Kidney tubule cell (primary cell): ENCODE data around the gene MGLL.

ENCODE experiments used
- DNase-seq: peaks from one replicate; pipeline ENCODE4 v3.0.0-alpha.2; 2018; ENCODE audit warnings: low spot score

MGLL gene

DNA sequence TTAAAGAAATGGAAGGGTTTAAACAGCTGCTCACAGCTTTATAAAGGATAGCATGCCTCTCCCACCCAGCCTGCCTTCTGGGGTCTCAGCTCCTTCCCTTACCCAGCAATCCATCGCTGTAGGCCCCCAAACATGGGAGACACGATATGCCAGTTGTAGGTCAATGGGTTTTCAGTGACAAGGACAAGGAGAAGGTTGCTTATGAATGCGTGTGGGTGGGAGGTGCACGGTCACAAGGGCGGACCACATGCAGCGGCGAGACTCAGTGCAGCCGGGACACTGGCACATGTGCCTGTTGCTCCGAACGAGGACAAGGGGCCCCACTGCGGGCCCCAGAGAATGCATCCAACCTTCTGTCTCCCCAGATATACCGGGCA, 67.0 kb downstream of the MGLL start:
- DNase-seq = no peak

DNA sequence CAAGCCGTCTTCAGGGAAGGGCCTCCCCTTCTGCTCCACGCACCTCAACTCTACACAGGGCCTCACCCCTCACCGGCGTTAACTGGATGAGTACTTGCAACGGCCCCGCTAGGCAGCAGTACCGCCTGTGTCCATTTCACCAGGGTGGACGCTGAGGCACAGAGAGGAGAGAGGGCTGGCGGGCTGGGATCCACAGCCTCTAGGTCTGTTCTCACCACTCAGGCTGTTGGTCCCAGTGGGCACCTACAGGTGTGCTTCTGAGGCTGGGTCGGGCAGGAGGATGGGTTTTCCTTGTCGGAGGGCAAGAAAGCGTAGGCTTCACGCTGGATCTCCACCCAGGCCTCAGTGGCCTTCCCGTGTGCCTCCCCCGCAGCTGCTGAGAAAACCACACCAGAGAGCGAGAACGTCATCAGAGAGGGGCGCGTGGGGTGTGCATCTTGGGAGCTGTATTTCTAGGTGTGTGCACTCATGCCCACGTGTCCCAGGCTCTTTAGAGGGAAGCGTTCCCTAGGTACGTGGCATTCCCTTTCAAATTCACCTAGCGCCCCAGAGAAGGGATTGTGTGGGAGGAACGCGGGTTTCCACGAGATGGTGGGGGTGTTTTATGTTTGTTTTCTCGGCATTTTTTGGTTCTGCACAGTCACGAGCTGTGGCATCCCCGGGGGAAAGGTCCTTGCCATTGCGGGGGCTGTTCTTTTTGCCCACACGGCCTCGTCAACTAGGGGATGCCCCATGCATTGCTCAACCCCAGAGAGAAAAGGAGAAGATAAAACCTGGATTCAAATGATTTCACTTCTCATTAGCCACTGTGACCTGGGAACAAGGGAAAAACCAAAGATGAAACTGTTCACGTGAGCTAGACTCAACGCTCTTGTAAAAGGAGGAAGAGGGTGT, 67.7 kb downstream of the MGLL start:
- DNase-seq = no peak

DNA sequence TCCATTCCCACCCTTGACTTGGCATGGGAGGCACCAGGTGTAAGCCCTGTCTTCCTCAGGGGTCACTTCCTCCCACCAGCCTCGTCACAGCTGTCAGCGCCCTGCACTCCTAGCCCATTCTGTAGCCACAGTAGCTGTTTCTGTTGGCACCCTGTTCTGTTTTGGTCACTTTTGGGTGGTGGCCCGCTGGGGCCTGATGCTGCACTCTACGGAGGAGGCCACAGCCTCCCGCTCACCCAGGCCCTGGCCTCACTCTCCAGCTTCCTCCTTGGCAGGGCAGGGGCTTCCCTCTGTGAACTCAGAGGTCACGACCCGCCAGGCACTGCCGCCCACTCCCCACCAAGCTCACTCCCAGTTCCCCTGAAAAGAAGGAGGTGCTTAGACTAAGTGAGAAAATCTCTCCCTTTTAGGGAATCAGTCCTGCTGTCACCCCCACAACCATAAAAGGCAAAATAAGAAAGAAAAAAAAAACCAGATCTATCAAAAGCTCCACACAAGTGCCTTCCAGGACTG, 68.4 kb downstream of the MGLL start:
- no peak for DNase-seq

DNA sequence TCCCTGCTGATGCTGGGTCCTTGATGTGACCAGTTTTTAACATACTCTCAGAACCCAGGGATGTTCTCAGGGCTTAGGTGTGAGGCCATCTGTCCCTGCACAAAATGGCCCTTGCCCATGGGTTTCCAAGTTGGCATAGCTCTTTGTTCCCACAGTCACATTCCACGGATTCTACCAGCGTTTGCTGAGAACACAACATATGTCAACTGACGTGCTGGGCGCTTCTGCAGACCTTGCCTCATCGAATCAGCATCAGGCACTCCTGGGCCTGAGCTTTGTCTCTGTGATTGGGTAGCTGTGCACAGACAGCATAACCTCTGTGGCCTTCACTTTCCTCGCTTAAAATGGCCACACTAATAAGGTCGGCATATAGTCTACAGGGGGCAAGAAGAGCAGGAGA, 69.0 kb downstream of the MGLL start:
- DNase-seq = no peak

DNA sequence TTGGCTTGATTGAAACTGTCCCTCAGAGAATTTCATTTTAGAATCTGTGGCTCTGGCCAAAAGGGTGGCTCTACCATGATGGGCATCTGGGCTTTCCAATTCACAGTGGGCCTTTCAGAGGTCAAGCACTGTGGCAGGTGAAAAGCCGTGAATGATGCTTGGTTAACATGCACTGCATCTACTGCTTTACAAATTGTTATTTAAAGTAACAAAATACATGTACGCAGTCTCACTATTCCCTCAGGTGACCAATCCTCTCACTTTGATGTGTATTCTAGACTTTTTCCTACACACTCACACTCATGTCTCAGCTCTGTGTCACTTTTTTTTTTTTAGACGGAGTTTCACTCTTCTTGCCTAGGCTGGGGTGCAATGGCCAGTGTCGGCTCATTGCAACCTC, 70.5 kb downstream of the MGLL start:
- no peak for DNase-seq

DNA sequence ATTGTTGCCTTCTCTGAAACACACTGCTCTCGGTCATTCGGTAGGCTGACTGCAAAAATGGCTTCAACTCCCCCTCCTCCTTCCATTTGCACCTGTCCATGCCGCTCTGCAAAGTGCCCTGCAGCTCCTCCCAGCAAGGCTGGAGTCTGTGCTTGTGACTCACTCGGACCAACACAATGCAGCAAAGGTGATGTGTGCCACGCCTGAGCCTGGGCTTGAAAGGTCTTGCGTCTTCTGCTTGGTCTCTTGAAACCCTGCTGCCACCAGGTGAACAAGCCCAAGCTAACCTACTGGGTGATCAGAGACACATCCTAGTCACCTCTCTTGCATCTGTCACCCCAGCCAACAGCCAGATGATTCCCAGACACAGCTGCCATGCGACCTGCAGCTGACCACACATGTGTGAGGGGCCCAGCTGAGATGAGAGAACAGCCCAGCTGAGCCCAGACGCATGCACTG, 71.1 kb downstream of the MGLL start:
- peak; percentile 64 for DNase-seq

DNA sequence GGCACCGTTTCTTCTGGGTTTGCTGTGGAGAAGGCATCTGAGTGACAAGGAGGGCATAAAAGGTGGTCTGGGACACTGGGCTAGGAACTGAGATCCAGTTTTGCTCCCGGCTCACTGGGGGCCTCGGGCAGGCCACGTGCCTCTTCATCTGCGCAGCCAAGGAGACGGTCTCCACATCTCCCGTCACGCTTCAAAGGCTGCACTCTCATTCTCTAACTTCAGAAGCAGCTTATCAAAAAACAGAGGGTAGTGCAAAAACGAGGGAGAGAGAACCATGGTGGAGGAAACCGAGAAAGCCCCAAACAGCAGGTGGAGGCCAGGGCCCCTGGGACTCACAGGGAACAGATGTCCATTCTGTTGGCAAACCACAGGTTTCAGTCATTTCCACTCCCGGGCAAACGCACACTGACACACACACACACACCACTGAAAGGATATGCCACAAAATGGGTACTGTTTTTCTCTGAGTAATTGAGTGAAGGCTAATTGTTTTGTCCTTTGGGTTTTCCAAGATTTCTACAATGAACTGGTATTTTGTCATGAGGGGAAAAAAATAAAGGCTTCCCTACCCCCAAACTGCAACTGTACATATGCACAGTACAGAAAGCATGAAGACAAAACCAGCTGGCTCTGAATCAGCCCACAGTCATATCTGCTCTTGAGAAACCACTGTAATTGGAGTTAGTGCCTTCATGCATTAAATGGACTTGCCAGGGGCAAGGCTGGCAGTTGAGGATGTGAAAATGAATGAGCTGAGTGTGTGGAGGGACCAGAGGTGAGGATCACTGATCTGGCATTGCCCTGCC, 71.9 kb downstream of the MGLL start:
- peak; percentile 95 for DNase-seq

DNA sequence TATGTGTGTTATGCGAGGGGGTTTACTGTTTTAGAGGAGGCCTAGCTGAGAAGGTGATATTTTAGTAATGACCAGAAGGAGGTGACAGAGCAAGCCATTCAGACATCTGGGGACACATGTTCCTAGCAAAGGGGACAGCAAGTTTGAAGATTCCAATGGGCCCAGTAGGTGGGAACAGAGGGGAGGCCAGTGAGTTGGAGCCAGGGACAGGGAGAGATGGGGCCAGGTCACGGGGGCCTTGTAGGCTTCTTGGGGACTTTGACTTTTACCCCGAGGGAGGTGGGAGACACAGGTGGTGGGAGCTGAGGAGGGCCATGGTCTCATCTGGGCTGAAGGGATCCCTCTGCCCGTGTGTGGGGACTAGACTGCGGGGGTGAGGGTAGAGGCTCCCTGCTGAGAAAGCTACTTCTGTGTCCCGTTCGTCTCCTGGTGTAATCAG, 72.5 kb downstream of the MGLL start:
- DNase-seq = peak; percentile 23

DNA sequence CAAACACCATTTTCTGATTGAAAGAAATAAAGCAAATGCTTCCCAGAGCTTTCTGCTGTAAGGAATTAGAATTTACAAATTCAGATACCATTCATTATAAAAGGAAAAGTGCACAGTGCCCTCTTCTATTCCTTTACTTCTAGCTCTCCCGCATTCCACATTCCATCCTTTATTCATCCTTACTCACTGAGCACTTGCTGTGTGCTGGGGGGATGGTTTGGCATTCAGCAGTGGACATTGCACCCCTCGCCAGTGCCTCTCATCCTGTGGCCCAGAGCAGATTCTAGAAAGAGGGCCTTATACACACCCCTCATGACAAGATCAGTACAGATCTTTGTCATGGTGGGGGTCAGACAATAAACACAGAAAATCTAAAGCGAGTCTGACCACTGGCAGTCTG, 73.0 kb downstream of the MGLL start:
- DNase-seq = peak; percentile 55

DNA sequence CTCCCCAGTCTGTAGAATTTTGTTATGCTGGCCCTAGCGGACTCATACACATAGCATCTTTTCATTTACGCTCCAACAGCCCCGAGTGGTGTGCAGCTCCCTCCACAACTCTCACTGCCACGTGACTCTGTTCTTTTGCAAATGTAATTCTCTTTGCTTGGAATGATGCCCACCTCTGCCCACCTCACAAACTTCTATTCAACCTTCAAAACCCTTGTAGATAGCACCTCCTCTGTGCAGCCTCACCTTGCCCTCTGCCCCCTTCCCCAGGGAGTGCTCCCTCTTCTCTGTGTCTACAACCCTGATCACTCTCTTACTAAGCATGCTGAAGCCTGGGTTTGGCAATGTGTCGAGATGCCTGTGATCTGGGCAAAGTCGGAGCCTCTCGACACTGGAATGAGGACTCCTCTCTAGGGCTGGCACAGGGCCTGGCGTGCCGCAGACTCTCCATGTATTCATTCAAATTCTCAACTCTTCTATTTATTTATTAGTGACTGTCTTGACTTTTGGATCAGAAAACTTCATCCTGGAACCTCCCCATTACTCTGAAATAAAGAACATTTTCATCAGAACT, 73.5 kb downstream of the MGLL start:
- no peak for DNase-seq

DNA sequence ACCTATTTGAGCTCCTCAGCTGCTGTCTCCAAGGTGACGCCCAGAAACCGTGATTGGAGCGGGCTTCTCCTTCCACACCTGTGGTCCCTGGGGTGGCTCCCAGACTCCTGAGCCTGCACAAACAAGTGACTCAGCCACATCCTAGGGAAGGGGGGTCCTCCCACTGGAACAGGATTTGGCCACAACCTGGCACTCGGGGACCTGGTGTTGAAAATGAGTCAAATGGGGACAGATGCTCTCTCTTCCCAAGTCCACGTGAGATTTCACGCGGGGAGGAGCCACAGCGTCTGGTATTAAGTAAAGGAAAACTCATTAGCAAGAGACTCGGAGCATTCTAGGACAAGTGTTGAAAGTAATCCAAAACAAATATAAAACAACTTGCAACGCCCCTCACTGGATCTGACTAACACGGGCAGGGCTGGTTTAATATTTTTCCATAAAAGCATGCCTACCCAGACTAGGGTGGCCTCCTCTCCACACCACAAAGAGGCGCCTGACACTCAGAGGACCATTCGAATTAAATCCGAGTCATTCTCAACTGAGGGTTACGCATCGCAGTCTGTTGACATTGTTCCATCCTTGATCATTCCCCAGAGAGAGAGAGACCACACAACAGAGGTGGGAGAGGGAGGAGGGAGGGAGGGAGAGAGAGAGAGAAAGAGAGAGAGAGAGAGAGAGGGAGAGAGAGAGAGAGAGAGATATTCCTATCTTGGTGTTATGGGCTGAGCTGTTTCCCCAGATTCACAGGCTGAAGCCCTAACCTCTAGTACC, 74.4 kb downstream of the MGLL start:
- DNase-seq = peak; percentile 99

DNA sequence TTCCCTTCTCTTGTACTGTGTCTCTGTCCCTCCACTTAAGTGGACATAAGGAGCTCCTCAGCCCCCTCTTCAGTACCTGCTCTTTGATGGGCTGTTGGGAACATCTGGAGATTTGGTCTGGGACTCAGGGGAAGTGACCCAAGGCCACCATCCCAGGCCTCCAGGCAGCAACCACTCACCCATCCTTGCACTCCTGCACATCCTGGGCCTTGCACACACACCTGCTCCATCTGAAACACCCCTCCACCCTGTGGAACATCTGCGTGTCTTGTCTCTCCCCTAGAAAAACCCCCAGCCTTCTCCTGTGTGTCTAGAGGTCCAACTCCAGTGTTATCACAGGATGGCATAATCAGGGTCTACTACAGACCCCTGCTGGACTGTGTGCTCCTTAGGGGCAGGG, 75.2 kb downstream of the MGLL start:
- DNase-seq = no peak

DNA sequence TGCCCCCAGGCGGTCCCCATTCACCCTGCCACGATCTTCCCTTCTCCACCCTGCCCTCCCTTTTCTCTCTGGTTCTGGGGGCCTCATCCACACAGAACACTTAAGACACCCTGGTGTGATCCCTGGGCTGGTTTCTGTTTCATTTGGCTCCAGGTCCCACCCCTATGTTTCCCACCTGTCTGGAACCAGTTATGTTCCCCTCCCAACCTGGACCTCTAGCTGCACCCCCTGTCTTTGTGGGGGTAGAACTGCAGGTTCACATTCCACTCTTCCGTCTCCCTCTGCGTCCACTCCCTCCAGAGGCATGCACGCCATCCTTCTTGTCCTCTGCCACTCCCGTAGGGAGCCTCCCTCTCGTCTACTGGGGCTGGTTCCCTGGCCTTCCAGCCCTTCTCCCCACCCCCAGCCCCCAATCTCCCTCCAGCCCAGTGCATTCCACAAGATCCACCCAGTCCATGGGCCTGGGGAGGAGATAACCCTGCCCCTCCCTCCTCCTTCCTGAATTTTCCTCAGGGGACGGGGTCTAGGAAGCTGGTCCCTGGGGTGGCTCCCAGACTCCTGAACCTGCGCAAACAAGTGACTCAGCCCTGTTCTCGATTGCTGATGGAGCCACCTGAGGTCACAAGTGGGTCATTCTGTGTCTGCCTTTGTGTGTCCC, 75.8 kb downstream of the MGLL start:
- DNase-seq = peak; percentile 76

DNA sequence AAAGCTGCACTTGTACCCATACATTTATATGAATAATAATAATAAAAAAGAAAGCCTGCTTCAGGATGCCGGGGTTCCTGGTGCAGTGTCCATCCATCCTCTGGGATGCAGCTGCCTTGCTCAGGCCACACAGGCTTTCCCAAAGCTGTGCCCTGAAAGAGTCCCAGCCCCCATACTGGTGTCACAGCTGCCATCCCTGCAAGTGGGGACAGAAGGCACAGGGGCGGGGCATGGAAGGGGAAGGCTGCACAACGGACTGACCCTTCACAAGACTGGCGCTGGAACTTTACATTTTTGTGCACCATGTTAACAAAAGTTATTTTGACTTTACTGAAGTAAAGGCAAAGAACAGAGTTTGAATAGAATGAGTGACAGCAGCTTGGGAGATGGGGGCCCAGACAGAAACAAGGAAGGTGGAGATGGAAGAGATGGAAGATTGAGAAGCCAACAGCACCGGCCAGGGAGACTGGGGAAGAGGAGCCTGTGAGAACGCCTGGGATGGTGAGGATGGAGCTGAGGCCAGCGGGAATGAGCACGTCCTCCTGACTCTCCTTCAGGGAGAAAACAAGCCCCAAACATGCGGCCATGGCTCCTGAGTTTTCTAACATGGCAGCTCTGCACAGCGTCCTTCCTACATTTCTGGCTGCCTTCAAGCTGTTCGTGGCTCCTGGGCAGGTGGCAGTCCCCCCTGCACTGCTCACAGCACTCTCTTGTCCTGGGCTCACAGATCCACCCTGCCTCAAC, 76.5 kb downstream of the MGLL start:
- no peak for DNase-seq

DNA sequence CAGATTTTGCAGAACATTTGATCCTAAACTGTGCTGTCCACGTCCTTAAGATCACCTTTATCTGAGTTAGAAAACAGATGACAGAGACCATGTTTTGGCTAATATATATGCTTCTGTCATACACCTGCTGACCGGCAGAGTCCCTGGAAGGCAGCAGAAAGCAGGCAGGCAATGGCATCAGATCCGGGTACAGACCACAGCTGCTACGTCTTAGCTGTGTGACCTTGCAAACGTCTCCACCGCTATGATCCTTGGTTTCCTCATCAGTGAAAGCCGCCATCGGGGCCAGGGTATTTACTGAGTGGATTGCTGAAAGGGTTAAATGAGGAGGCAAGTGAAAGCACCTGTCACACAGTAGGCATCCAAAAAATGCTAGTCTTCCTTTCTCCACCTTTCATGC, 77.4 kb downstream of the MGLL start:
- no peak for DNase-seq

DNA sequence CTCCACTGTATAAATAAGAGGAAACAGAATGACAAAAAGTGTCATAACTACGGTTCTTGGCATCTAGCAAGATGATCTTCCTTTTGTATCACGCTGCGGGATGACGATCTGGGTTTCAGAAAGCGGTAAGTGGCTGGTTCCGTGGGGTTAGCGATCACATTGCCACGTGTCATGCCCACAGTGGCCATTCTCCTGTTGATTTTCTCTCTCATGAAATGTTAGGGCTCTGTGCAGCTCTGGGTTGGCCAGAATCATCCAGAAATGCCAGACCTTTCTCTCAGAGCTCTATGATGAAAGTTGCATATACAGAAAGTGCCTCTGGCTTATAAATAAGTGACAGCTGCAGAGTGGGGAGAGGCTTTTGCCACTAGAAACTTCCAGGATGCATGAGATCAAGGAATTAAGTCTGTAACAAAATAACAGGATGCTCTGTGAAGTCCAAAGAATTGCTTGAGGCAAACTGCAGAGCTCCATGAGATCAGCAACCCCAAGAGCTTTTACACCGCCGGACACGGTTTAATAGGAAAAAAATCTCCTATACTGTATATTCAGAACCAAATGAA, 78.0 kb downstream of the MGLL start:
- DNase-seq = no peak

DNA sequence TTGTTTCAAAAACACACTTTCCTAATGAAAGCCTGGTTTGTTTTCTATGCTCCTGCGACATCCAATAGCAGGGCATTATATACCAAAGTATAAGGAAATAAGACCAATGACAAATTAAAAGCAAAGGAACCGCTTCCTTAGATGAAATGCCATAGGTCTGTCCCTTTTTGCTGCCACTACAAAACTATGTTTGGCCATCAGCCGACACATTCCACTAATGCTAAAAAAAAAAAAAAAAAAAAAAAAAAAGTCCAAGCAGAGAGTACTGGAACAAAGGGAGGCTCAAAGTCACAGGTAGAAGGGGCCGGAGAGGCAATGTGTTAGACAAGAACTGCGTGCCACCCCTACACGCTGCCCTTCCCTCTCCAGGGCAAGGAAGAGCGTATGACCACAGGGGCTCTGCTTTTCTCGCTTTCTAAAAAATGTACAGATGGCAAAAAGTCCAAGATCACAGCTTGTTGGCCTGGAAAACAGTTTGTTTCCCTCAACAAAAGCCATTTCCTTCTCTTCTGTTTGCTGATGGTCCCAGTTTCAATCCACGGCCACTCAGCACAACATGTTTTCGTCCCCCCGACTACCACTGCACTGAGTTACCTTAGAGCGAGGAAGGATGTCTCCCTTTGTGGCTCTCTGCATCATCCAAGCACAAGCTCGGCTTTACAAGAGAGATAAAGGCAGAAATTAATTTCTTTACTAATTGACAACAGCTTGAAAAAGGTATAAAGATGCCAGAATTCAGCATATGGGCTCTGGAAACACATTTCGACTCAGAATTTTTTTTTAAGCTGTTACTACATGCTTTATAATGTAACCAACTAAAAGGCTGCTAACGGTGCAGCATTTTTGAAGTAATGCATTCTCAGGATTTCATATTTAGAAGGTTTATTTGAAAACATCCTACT, 78.7 kb downstream of the MGLL start:
- no peak for DNase-seq

DNA sequence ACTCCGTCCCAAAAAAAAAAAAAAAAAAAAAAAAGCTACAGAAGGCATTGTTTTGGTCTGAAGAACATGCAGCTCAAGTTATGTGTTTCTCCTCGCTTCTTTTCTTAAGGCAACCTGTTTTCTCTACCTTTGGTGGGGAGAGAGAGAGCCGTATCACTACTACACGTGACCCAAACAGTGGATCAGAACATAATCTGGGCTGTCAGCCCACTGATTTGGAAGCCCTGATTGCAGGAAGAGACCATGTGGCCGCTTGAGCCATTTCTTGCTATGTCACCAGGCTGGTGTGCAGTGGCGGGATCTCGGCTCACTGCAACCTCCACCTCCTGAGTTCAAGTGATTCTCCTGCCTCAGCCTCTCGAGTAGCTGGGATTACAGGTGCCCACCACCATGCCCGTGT, 79.7 kb downstream of the MGLL start:
- no peak for DNase-seq

DNA sequence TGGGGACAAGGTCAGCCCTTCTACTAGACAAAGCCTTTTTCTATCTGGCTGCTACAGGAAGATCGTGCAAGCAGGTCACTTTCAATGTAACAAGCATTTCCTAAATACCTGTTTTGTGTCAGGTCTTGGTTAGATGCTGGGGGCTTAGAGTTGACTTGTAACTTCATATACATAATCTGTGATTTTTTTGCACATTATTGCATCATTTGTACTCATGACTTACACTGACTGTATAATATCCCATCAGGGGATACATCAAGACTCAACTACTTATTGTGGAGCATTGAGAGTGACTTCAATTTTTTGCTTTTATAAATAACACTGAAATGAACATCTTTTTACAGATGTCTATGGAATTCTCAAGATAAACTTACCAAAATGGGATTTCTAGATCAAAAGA, 80.6 kb downstream of the MGLL start:
- DNase-seq = no peak
